Measurements from ENCODE around the gene NMS. TPM values are rescaled to one million over a fixed set of nuclear protein-coding genes. Genes with fewer than 3 reads are reported as not detected.

NMS gene
- total RNA-seq, 1 experiment from 2014 or later, result not detected

Other genes starting within 250 kb of the NMS start
- 3.6 and 4.7 TPM in 2 replicates for gene LONRF2, start 148.0 kb upstream of the NMS start, total RNA-seq (2014; rRNA removed; shearing (Covaris generic); ENCODE audit: low replicate concordance)
- 22.1 and 26.4 TPM in 2 replicates for gene CHST10, start 52.8 kb upstream of the NMS start, total RNA-seq (2014; rRNA removed; shearing (Covaris generic); ENCODE audit: low replicate concordance)
- gene PDCL3, start 92.5 kb downstream of the NMS start, total RNA-seq (2014; rRNA removed; shearing (Covaris generic); ENCODE audit: low replicate concordance), result 30.4 and 36.3 TPM in 2 replicates